ENCODE results near the gene PPP2R3A.

PPP2R3A gene

GRCh38 chr3:136070953-136071949 is 105.7 kb downstream of the PPP2R3A start:
- TF ChIP-seq PPARA (CRISPR knock-in tag; IDR thresholded peaks at IDR 0.05; ENCODE audit: borderline replicate concordance) (no peak), ESRRG (CRISPR knock-in tag; IDR thresholded peaks at IDR 0.05) (no peak), ZNF8 (CRISPR knock-in tag; IDR thresholded peaks at IDR 0.05) (no peak), CSDC2 (CRISPR knock-in tag; IDR thresholded peaks at IDR 0.05) (0 out of 2 replicates have a peak, but pooled peaks have one; percentile 19), ZFP3 (CRISPR knock-in tag; IDR thresholded peaks at IDR 0.05) (0 out of 2 replicates have a peak, but pooled peaks have one; percentile 24), TSHZ2 (CRISPR knock-in tag; IDR thresholded peaks at IDR 0.05) (0 out of 2 replicates have a peak, but pooled peaks have one; percentile 32), SNAI2 (CRISPR knock-in tag; IDR thresholded peaks at IDR 0.05) (no peak), ZNF70 (CRISPR knock-in tag; IDR thresholded peaks at IDR 0.05) (no peak), PATZ1 (CRISPR knock-in tag; IDR thresholded peaks at IDR 0.05; ENCODE audit: borderline replicate concordance) (no peak), ISL1 (CRISPR knock-in tag; IDR thresholded peaks at IDR 0.05) (no peak), RARB (CRISPR knock-in tag; IDR thresholded peaks at IDR 0.05) (no peak), ZFP30 (CRISPR knock-in tag; IDR thresholded peaks at IDR 0.05) (no peak), CREB5 (CRISPR knock-in tag; IDR thresholded peaks at IDR 0.05; ENCODE audit: low read depth) (no peak)
- peak; percentile 53 for ATAC-seq

- peak; percentile 25; the same call in 2 of the 3 replicates for ATAC-seq
Observed at GRCh38 chr3:136074546-136075170, 109.1 kb downstream of the PPP2R3A start.

More at GRCh38 chr3:136074546-136075170, 109.1 kb downstream of the PPP2R3A start:
- no peak for TF ChIP-seq ZC3H10 (CRISPR knock-in tag; IDR thresholded peaks at IDR 0.05)
- TF ChIP-seq PPARA (CRISPR knock-in tag; IDR thresholded peaks at IDR 0.05; ENCODE audit: borderline replicate concordance) = no peak
- no peak for TF ChIP-seq OSR1 (CRISPR knock-in tag; IDR thresholded peaks at IDR 0.05)
- TF ChIP-seq ISL1 (CRISPR knock-in tag; IDR thresholded peaks at IDR 0.05) = no peak
- no peak for TF ChIP-seq TCF4 (CRISPR knock-in tag; IDR thresholded peaks at IDR 0.05; ENCODE audit: borderline replicate concordance)
- no peak for TF ChIP-seq ARNTL (CRISPR knock-in tag; IDR thresholded peaks at IDR 0.05; ENCODE audit: borderline replicate concordance, low read depth)
- TF ChIP-seq TSHZ2 (CRISPR knock-in tag; IDR thresholded peaks at IDR 0.05) = no peak
- TF ChIP-seq POU6F1 (CRISPR knock-in tag; IDR thresholded peaks at IDR 0.05; ENCODE audit: borderline replicate concordance, low read depth) = no peak
- TF ChIP-seq PATZ1 (CRISPR knock-in tag; IDR thresholded peaks at IDR 0.05; ENCODE audit: borderline replicate concordance) = no peak

Data from SK-N-SH treated with all-trans-retinoic acid at 6 μM for 48 hours (cell line).